ENCODE results near the gene PIEZO1. TPM values are rescaled to one million over a fixed set of nuclear protein-coding genes. Genes with fewer than 3 reads are reported as not detected.

The PIEZO1 gene
- total and polyA plus RNA-seq, 4 donors = 35.9 to 205 (median 111) TPM

DNA sequence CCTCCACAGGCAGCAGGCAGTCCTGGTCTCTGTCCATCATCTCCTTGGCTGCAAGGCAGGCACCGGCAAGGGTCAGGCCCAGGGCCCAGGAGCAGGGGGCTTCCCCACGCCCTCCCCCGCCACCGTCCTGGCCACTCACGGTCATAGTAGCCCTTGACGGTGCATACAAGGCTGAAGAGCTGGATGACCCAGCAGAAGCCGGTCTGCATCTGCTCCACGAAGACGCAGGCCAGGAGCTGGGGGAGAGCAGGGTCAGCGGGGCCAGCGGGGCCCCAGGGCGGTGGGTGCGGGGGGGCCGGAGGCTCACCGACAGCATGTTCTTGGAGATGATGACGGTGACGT, 58.6 kb downstream of the PIEZO1 start:
- H3K4me1 ChIP-seq (ENCODE audit: control insufficient read depth in 1 of 2, insufficient read depth in 2 of 2, low read length in 2 of 2) = no peaks in the 10 kb centered on the region
- 81 to 84% methylated on average over 16 to 17 of the region's 17 CpGs for WGBS, 2 donors
- no peak overlapping the region for H3K4me3 ChIP-seq (ENCODE audit: low read length in 2 of 2)
- H3K9me3 ChIP-seq (ENCODE audit: control insufficient read depth, low read length) = no peaks in the 10 kb centered on the region
- no peaks in the 10 kb centered on the region for H3K27me3 ChIP-seq (ENCODE audit: control insufficient read depth in 1 of 2, insufficient read depth in 2 of 2, low read length in 1 of 2)
- no peak overlapping the region for H3K27ac ChIP-seq (ENCODE audit: low read depth in 1 of 2, low read length in 2 of 2)
- DNase-seq = no peak
- H3K36me3 ChIP-seq (ENCODE audit: control insufficient read depth in 1 of 2, insufficient read depth in 2 of 2, low read length in 1 of 2) = peaks cover 0 to 10% of the 10 kb centered on the region in 2 donors
- intact Hi-C loops (cut with DNase I) = no loop called here
- no peak for ATAC-seq (ENCODE audit: low FRiP score)

DNA sequence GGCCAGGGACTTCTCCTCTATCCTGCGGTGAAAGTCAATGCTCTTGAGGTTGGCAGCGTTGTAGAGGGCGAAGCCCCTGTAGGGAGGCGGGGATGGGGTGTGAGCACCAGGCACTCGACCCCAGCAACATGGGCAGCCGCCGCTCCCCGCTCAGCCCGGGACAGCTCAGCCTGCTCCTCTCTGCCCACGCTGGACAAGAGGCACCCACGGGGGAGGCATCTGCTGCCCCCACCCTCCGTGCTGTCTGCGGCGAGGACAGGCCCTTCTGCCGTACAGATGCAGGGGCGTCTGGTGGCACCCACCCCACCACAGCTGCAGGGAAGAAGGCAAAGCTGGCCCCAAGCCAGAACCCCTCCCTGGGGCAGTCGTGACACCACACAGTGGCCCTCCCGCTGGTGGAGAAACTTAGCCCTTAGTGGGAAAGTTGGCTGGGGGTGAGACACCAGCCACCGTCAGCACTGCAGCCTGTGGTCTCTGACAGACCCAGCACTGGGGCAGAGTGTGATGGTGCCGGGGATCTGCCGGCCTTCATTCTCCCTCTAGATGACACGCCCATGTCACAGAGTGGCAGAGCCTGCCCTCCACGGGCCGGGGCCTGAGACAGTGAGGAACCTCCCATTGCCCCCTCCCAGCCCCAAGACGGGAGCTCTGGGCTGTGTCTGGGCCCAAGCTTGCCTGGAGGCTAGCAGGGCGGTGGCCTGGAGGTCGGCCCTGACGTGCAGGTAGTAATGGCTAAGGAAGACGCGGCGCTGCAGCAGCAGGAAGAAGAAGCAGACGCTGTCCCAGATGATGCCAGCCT, 59.2 kb downstream of the PIEZO1 start:
- Histone ChIP-seq H3K27me3 (ENCODE audit: control insufficient read depth in 1 of 2, insufficient read depth in 2 of 2, low read length in 1 of 2) (no peaks in the 10 kb centered on the region), H3K9me3 (ENCODE audit: control insufficient read depth, low read length) (no peaks in the 10 kb centered on the region), H3K27ac (ENCODE audit: low read depth in 1 of 2, low read length in 2 of 2) (no peak overlapping the region), H3K36me3 (ENCODE audit: control insufficient read depth in 1 of 2, insufficient read depth in 2 of 2, low read length in 1 of 2) (peaks cover 0 to 13% of the 10 kb centered on the region in 2 donors), H3K4me1 (ENCODE audit: control insufficient read depth in 1 of 2, insufficient read depth in 2 of 2, low read length in 2 of 2) (no peaks in the 10 kb centered on the region), H3K4me3 (ENCODE audit: low read length in 2 of 2) (no peak overlapping the region)
- WGBS, 2 donors = 86 to 87% methylated on average over 32 of the region's 32 CpGs
- intact Hi-C loops (cut with DNase I) = no loop called here
- DNase-seq (no peak), ATAC-seq (ENCODE audit: low FRiP score) (peak; percentile 12)

DNA sequence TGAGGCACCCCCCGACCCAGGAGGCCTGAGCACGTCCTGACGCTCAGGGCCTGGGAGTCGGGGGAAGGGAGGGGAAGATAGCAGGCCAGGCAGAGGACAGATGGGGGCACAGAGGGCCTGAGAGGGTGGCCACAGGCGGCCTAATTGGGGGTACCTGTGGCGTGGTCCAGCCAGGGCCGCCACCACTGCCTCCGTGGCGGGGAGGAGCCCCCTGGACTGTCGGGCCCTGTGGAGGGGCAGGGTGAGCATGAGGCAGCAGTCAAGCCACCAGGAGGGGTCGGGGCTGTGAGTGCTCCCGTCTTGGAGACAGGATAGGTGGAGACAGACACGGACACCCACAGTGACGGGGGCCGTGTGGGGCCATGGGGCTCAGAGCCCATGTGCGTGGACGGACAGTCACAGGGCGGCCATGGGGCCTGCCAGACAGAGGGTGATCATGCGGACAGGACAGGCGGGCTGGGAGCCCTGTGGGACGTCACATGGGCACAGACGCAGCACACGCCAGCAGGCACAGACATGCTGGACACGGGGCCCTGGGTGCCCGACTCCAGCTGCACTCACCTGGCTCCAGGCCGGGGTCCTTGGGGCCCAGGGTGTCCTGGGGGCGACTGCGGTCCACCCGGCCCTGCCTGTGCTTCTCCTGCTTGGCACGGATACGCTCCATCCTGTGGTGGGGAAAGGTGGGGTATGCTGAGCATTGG, 60.0 kb downstream of the PIEZO1 start:
- no peak for DNase-seq
- no peak for ATAC-seq (ENCODE audit: low FRiP score)
- WGBS, 2 donors = 85 to 86% methylated on average over 28 to 31 of the region's 31 CpGs
- H3K27me3 ChIP-seq (ENCODE audit: control insufficient read depth in 1 of 2, insufficient read depth in 2 of 2, low read length in 1 of 2) = no peaks in the 10 kb centered on the region
- H3K4me3 ChIP-seq (ENCODE audit: low read length in 2 of 2) = no peak overlapping the region
- no peaks in the 10 kb centered on the region for H3K9me3 ChIP-seq (ENCODE audit: control insufficient read depth, low read length)
- H3K36me3 ChIP-seq (ENCODE audit: control insufficient read depth in 1 of 2, insufficient read depth in 2 of 2, low read length in 1 of 2) = peaks cover 0 to 15% of the 10 kb centered on the region in 2 donors
- intact Hi-C loops (cut with DNase I) = no loop called here
- no peak overlapping the region for H3K27ac ChIP-seq (ENCODE audit: low read depth in 1 of 2, low read length in 2 of 2)
- no peaks in the 10 kb centered on the region for H3K4me1 ChIP-seq (ENCODE audit: control insufficient read depth in 1 of 2, insufficient read depth in 2 of 2, low read length in 2 of 2)

DNA sequence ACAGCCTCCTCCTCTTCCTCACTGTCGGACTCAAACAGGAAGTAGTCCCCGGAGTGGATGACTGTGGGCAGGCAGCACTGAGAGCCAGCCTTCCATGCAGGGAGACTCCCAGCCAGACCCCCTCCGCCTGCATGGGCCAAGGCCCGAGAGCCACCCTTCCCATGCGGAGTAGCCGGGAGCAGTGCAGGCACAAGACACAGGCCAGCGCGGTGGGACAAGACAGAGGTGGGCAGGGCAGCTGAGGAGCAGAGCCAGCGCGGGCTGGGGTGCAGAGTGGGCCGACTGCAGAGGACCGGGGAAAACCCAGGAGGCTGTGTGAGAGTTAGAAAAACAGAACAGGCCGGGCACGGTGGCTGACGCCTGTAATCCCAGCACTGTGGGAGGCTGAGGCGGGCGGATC, 61.1 kb downstream of the PIEZO1 start:
- intact Hi-C loops (cut with DNase I) = no loop called here
- no peaks in the 10 kb centered on the region for H3K27me3 ChIP-seq (ENCODE audit: control insufficient read depth in 1 of 2, insufficient read depth in 2 of 2, low read length in 1 of 2)
- no peaks in the 10 kb centered on the region for H3K4me1 ChIP-seq (ENCODE audit: control insufficient read depth in 1 of 2, insufficient read depth in 2 of 2, low read length in 2 of 2)
- H3K27ac ChIP-seq (ENCODE audit: low read depth in 1 of 2, low read length in 2 of 2) = no peak overlapping the region
- H3K36me3 ChIP-seq (ENCODE audit: control insufficient read depth in 1 of 2, insufficient read depth in 2 of 2, low read length in 1 of 2) = peaks cover 0 to 15% of the 10 kb centered on the region in 2 donors
- no peaks in the 10 kb centered on the region for H3K9me3 ChIP-seq (ENCODE audit: control insufficient read depth, low read length)
- no peak overlapping the region for H3K4me3 ChIP-seq (ENCODE audit: low read length in 2 of 2)
- ATAC-seq (ENCODE audit: low FRiP score) (no peak), DNase-seq (no peak)
- WGBS, 2 donors = 90 to 94% methylated on average over 15 to 17 of the region's 17 CpGs

DNA sequence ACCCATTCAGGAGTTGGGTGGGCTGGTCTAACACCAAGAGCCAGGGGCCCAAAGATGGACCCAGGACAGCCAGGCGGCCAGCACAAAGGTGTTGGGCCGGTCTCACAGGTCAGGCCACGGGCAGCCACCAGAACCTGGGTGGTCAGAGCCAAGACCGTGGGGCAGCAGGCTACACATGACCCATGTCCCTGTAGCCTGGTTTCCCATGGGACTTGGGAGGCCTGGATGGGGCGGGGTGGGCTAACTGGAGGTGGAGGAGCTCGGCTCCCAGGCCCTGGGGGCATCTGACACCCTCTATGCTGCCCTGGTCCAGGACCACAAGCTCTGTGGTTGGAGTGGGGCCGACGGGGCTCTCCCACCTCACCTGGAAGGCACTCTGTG, 61.5 kb downstream of the PIEZO1 start:
- Histone ChIP-seq H3K9me3 (ENCODE audit: control insufficient read depth, low read length) (no peaks in the 10 kb centered on the region), H3K4me3 (ENCODE audit: low read length in 2 of 2) (no peak overlapping the region), H3K27me3 (ENCODE audit: control insufficient read depth in 1 of 2, insufficient read depth in 2 of 2, low read length in 1 of 2) (no peaks in the 10 kb centered on the region), H3K36me3 (ENCODE audit: control insufficient read depth in 1 of 2, insufficient read depth in 2 of 2, low read length in 1 of 2) (peaks cover 0 to 15% of the 10 kb centered on the region in 2 donors), H3K27ac (ENCODE audit: low read depth in 1 of 2, low read length in 2 of 2) (no peak overlapping the region), H3K4me1 (ENCODE audit: control insufficient read depth in 1 of 2, insufficient read depth in 2 of 2, low read length in 2 of 2) (no peaks in the 10 kb centered on the region)
- DNase-seq = no peak
- intact Hi-C loops (cut with DNase I) = no loop called here
- ATAC-seq (ENCODE audit: low FRiP score) = no peak
- 81 to 87% methylated on average over 8 of the region's 8 CpGs for WGBS, 2 donors

DNA sequence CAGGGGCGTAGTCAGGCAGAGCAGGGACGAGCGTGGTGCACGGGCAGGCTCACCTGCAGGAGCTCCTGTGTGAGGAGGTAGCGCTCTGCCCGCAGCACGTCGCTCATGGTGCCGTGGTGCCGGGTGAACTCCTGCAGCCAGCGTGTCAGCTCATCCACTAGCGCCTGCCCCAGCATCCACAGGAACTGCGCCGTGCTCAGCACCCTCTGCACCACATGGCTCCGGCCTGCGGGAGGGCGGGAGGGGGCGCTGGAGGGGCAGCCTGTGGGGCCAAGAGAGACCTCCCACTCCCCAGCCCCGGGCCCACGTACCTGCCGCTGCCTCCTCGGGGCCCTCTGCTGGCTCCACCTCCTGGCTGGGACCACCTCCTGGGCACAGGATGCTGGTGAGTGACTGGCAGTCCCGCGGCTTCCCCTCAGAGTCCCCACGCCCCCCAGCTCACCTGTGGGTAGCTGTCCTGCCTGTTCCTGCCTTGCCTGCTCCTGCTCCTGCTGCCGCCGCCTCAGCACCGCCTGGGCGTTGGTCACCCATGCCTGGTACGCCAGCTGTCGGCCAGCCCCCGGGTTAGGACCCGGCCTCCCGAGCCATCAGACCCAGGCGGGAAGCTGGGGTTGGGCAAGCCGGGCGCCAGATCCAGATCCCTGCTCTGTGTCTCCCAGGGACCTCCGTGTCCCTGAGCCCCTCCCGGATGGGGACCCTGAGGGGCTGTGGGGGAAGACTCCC, 62.1 kb downstream of the PIEZO1 start:
- Histone ChIP-seq H3K27ac (ENCODE audit: low read depth in 1 of 2, low read length in 2 of 2) (no peak overlapping the region), H3K27me3 (ENCODE audit: control insufficient read depth in 1 of 2, insufficient read depth in 2 of 2, low read length in 1 of 2) (no peaks in the 10 kb centered on the region), H3K4me1 (ENCODE audit: control insufficient read depth in 1 of 2, insufficient read depth in 2 of 2, low read length in 2 of 2) (no peaks in the 10 kb centered on the region), H3K9me3 (ENCODE audit: control insufficient read depth, low read length) (no peaks in the 10 kb centered on the region), H3K4me3 (ENCODE audit: low read length in 2 of 2) (no peak overlapping the region), H3K36me3 (ENCODE audit: control insufficient read depth in 1 of 2, insufficient read depth in 2 of 2, low read length in 1 of 2) (peaks cover 0 to 15% of the 10 kb centered on the region in 2 donors)
- DNase-seq (no peak), ATAC-seq (ENCODE audit: low FRiP score) (no peak)
- intact Hi-C loops (cut with DNase I) = no loop called here
- 91 to 92% methylated on average over 36 to 39 of the region's 39 CpGs for WGBS, 2 donors

DNA sequence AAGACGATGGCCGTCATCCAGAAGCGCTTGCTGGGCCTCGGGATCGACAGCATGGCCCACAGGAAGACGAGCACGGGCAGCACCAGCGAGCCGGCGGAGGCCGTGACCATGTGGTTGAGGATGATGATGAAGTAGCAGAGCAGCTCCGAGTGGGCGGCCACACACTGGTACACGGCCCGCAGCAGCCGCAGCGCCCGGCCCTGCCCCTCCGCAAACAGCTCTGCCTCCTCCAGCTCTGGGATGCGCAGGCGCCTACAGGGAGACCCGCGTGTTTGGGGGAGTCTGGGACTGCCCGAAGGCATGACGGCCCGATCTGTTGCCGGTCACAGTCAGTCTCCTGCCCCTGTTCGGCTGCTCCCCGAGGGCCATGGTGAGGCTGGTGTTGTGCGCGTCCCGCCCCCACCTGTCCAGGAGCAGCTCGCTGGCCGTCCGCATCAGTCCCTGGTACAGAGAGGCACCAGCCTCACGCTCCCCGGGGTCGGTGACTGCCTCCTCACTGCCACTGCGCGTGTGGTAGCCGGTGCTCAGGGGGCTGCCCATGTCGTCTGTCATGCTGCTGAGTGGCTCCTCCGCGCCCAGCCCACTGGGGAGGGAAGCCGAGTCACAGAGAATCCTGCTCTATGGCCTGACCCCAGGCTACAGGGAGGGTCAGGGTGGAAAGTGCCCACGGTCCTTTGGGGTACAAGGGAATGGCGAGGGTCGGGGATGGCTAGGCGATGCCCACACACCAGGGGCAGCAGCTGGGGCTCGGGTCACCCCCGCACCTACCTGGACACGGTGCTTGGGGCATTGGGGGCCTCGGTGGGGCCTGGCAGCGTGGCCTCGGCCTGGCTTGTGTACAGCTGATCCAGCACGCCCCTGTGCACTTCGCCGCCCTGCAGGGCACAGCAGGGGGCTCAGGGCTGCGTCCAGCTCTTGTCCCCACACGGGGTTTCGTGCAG, 62.9 kb downstream of the PIEZO1 start:
- intact Hi-C loops (cut with DNase I) = no loop called here
- no peak overlapping the region for H3K4me3 ChIP-seq (ENCODE audit: low read length in 2 of 2)
- ATAC-seq (ENCODE audit: low FRiP score) (no peak), DNase-seq (no peak)
- no peak overlapping the region for H3K27ac ChIP-seq (ENCODE audit: low read depth in 1 of 2, low read length in 2 of 2)
- no peaks in the 10 kb centered on the region for H3K4me1 ChIP-seq (ENCODE audit: control insufficient read depth in 1 of 2, insufficient read depth in 2 of 2, low read length in 2 of 2)
- 94 to 95% methylated on average over 59 to 61 of the region's 61 CpGs for WGBS, 2 donors
- peaks cover 0 to 14% of the 10 kb centered on the region in 2 donors for H3K36me3 ChIP-seq (ENCODE audit: control insufficient read depth in 1 of 2, insufficient read depth in 2 of 2, low read length in 1 of 2)
- H3K9me3 ChIP-seq (ENCODE audit: control insufficient read depth, low read length) = no peaks in the 10 kb centered on the region
- H3K27me3 ChIP-seq (ENCODE audit: control insufficient read depth in 1 of 2, insufficient read depth in 2 of 2, low read length in 1 of 2) = no peaks in the 10 kb centered on the region

DNA sequence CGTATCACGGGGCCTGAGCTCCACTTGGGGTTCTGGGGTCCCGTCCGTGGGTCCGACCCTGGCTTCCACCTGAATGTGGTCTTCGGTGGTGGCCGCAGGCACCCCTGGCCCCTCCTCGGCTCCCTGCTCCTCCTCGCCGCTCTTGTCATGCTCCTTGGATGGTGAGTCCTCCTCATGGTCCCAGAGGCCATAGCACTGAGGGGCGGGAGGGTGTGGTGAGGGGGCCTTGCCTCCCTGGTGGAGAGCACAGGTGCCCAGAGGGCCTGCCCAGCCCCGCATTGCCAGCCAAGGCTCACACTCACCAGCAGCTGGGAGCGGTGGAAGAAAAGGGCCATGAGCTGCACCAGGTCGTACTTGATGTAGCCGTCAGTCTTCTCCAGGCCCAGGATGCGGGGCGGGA, 63.8 kb downstream of the PIEZO1 start:
- Histone ChIP-seq H3K4me3 (ENCODE audit: low read length in 2 of 2) (no peak overlapping the region), H3K36me3 (ENCODE audit: control insufficient read depth in 1 of 2, insufficient read depth in 2 of 2, low read length in 1 of 2) (peaks cover 2 to 19% of the 10 kb centered on the region in 2 donors), H3K27me3 (ENCODE audit: control insufficient read depth in 1 of 2, insufficient read depth in 2 of 2, low read length in 1 of 2) (no peaks in the 10 kb centered on the region), H3K9me3 (ENCODE audit: control insufficient read depth, low read length) (no peaks in the 10 kb centered on the region), H3K27ac (ENCODE audit: low read depth in 1 of 2, low read length in 2 of 2) (no peak overlapping the region), H3K4me1 (ENCODE audit: control insufficient read depth in 1 of 2, insufficient read depth in 2 of 2, low read length in 2 of 2) (no peaks in the 10 kb centered on the region)
- intact Hi-C loops (cut with DNase I) = no loop called here
- DNase-seq (no peak), ATAC-seq (ENCODE audit: low FRiP score) (no peak)
- 96% methylated on average over 17 of the region's 17 CpGs for WGBS, 2 donors

Data from aorta (tissue), 5 donors.